Heart right ventricle (tissue), 16 donors: ENCODE measurements around the gene SLC35D3. TPM values are rescaled to one million over a fixed set of nuclear protein-coding genes. Genes with fewer than 3 reads are reported as not detected.
A peak's percentile ranks its signal among the peaks of the same experiment; 100 is the strongest.
"Not testable (repeated sequence)": the region's sequence is repeated elsewhere in the genome, so short reads cannot be mapped to it uniquely, and the experiment has no call there.

Experiments
- ATAC-seq, 8 donors: fragments of 200-7000 bp; cut with Tn5 transposase; one replicate each; pipeline ENCODE4 v1.9.1; 2020; ENCODE audit warnings: mild to moderate bottlenecking in 8 of 8, moderate library complexity in 8 of 8, moderate number of reproducible peaks in 1 of 8
- DNase-seq, 2 donors: peaks; one replicate each; pipeline ENCODE4 v3.0.0-alpha.2; 2020
- H3K27ac ChIP-seq, 10 donors: fragments of 200-600 bp; sonication (generic) in 2 of 10; one replicate each; pipeline versions ENCODE4 v1.5.0 to v1.8.0; 2020 to 2022; ENCODE audit warnings: mild to moderate bottlenecking in 3 of 10
- H3K27me3 ChIP-seq, 7 donors: fragments of 200-600 bp; one replicate each; pipeline ENCODE4 v1.8.0; 2021 to 2022; ENCODE audit warnings: mild to moderate bottlenecking in 2 of 7
- H3K36me3 ChIP-seq, 9 donors: fragments of 200-600 bp; sonication (generic) in 1 of 9; one replicate each; pipeline versions ENCODE4 v1.5.0 to v1.8.0; 2020 to 2022; ENCODE audit warnings: mild to moderate bottlenecking in 2 of 9
- H3K4me1 ChIP-seq, 9 donors: fragments of 200-600 bp; sonication (generic) in 1 of 9; one replicate each; pipeline versions ENCODE4 v1.5.0 to v1.8.0; 2020 to 2022; ENCODE audit warnings: mild to moderate bottlenecking in 4 of 9
- H3K4me3 ChIP-seq, 10 donors: fragments of 200-600 bp; sonication (generic) in 2 of 10; one replicate each; pipeline versions ENCODE4 v1.5.0 to v1.8.0; 2020 to 2022; ENCODE audit warnings: mild to moderate bottlenecking in 7 of 10, moderate library complexity in 2 of 10
- H3K9me3 ChIP-seq, 11 donors: fragments of 200-600 bp in 10 of 11; sonication (generic) in 2 of 11; one replicate each; pipeline versions ENCODE4 v1.5.0 to v1.8.0; 2013 to 2022; ENCODE audit warnings: mild to moderate bottlenecking in 2 of 11, control low read depth in 1 of 11, moderate library complexity in 1 of 11
- WGBS, 2 donors: extraction: QIAGEN DNeasy Blood & Tissue Kit; methylation state at CpG; one replicate each; pipeline ENCODE4 v1.1.7; 2013; ENCODE audit warnings: inconsistent platforms in 1 of 2; 5-methylcytosine and 5-hydroxymethylcytosine counted together
- intact Hi-C, 10 donors: fragments of 100-400 bp; cut with DNase I; formaldehyde crosslinking; loops; one replicate each; pipeline versions ENCODE4 v1.11.1 to v1.14.2; 2022
- long read RNA-seq, 3 donors: library from polyadenylated mRNA; unstranded; transcript quantifications; one replicate each; pipeline ENCODE4 v2.0.0, GENCODE V29; 2020 to 2021
- polyA plus RNA-seq, 2 donors: library from polyadenylated mRNA; stranded (reverse); fragments of 200-250 nt; gene quantifications; one replicate each; pipeline ENCODE4 v1.2.3, GENCODE V29; 2013
- total RNA-seq, 10 donors: library from RNA; stranded (reverse); fragmentation: NEBNext Ultra II Directional in 3 of 10; extraction: Animal tissue kit (Norgen Biotek cat#: 25700) in 3 of 10; gene quantifications; one replicate each; pipeline versions ENCODE4 v1.2.1 to v1.2.4, GENCODE V29; 2021 to 2023
- TF ChIP-seq, protein P1 (sequence below), 9 donors: fragments of 200-600 bp; sonication (generic) in 2 of 9; IDR thresholded peaks; one replicate each; pipeline versions ENCODE4 v1.5.0 to v1.8.0; 2021 to 2022; ENCODE audit warnings: antibody characterized with exemption in 9 of 9, mild to moderate bottlenecking in 5 of 9, moderate library complexity in 1 of 9
- donor health status: Arrhythmogenic right ventricular cardiomyopathy.
- donor health status: ischemic (EF 13 %, LVEDD 7.1; RV severe dilation, severe dysfunction).
- donor health status: healthy with polysubstance abuse.
- donor health status: DM: no; HTN: yes; CAD: no.
- donor health status: DM: no; HTN: no; CAD: no.
- donor health status: ischemic (EF 25% LVEDD 6.9; RV normal size, moderate dysfunction).
- donor health status: ischemic (EF 25% LVEDD 5.7; RV mildly dilated, moderate dysfunction).
- donor health status: healthy.
- donor health status: DM: yes; HTN: yes; CAD: no.
- donor health status: Ischemic cardiomyopathy.
- donor health status: ischemic (EF 35%, LVEDD 5.7; RV mildly dilated, moderate dysfunction).
- donor health status: nonischemic (EF 11% LVEDD 7.7; RV severe dilation, severe dysfunction).
- donor health status: DM: yes; HTN: yes; CAD: no.
- donor health status: PGD.
- donor health status: ischemic (EF 29% LVEDD 5.4; RV normal size, mild dysfunction).
- donor health status: nonischemic (EF 23%, LVEDD 6.1; RV moderate dilation, normal function).

Gene SLC35D3
- total RNA-seq (not detected), polyA plus RNA-seq (under 1 TPM in 1 of 2 donors, not detected in 1; 0.04 TPM)
- long read RNA-seq, donor 1: 0 reads
- long read RNA-seq, donor 2: 0 reads
- long read RNA-seq, donor 3: 0 reads

DNA sequence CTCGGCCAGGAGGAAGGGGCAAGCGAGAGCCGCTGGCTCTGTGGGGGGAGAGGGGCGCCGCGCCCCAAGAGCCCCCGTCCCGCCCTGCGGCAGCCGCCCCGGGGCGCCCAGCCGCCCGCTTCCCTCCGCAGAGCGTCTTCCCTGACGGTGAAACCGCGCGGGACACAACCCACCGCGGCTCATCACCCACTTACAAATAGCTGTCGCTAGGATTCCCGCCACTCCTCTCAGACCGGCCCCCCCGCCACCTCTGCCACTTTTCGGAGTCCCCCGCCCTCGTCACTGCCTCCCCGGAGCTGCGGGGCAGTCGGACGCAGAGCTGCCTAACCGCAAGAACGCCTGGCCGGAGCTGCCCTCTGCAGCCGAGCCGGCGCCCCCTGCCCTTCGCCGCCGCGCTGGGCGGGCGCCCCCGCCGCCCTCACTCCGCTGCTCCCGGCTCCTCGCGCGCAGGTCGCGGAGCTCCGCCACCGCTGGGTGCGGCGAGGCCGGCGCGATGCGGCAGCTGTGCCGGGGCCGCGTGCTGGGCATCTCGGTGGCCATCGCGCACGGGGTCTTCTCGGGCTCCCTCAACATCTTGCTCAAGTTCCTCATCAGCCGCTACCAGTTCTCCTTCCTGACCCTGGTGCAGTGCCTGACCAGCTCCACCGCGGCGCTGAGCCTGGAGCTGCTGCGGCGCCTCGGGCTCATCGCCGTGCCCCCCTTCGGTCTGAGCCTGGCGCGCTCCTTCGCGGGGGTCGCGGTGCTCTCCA, at the start of gene SLC35D3:
Gene SLC35D3 (plus strand): TSS at position 366 of the 749 bp plus-strand sequence. CDS start 128 bp downstream, at position 494.
- DNase-seq: peak in 1 of 2 donors; percentile 14
- TF ChIP-seq, protein P1, sequence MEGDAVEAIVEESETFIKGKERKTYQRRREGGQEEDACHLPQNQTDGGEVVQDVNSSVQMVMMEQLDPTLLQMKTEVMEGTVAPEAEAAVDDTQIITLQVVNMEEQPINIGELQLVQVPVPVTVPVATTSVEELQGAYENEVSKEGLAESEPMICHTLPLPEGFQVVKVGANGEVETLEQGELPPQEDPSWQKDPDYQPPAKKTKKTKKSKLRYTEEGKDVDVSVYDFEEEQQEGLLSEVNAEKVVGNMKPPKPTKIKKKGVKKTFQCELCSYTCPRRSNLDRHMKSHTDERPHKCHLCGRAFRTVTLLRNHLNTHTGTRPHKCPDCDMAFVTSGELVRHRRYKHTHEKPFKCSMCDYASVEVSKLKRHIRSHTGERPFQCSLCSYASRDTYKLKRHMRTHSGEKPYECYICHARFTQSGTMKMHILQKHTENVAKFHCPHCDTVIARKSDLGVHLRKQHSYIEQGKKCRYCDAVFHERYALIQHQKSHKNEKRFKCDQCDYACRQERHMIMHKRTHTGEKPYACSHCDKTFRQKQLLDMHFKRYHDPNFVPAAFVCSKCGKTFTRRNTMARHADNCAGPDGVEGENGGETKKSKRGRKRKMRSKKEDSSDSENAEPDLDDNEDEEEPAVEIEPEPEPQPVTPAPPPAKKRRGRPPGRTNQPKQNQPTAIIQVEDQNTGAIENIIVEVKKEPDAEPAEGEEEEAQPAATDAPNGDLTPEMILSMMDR (IDR thresholded peaks at IDR 0.05): no peak
- no peaks in the 10 kb centered on the region for H3K9me3 ChIP-seq
- WGBS, 2 donors: 1% methylated on average over 83 to 86 of the region's 86 CpGs
- H3K4me1 ChIP-seq: peaks cover 0 to 38% (median 33%) of the 10 kb centered on the region in 9 donors
- H3K27ac ChIP-seq: no peak within 1 kb of the TSS
- H3K36me3 ChIP-seq: peaks cover 0 to under 1% (median 0%) of the 10 kb centered on the region in 9 donors
- intact Hi-C loops: no loop called here
- peak within 1 kb of the TSS; percentile 36 to 59 (median 52) for H3K4me3 ChIP-seq
- peak in 3 of 8 donors; percentile 21 to 31 (median 27) for ATAC-seq
- peaks cover 16 to 79% (median 57%) of the 10 kb centered on the region in 7 donors for H3K27me3 ChIP-seq

DNA sequence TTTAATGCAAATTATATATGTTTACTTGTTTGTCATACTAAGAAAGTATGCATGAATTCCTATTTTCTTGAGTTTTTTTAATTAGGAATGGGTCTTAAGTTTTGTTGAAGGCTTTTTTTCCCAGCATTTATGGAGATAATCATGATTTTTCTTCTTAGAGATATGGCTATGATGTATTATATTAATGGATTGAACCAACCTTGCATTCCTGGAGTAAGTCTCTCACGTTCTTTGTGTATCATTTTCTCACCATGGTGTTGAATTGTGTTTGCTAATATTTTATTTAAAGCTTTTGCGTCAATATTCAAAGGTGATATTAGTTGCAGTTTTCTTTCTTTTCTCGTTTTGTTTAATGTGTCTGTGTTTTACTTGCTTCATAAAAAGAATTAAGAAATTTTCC, 48.4 kb upstream of the SLC35D3 start:
- Histone ChIP-seq H3K27me3 (no peaks in the 10 kb centered on the region), H3K9me3 (peaks cover 0 to 54% (median 19%) of the 10 kb centered on the region in 11 donors), H3K4me1 (no peaks in the 10 kb centered on the region), H3K27ac (no peak overlapping the region), H3K4me3 (no peak overlapping the region), H3K36me3 (peaks cover 0 to 56% (median 20%) of the 10 kb centered on the region in 9 donors)
- ATAC-seq (no peak), DNase-seq (no peak)
- intact Hi-C loops: no loop called here
- 81 to 95% methylated on average over 3 of the region's 3 CpGs for WGBS, 2 donors
- TF ChIP-seq, protein P1 (IDR thresholded peaks at IDR 0.05): no peak

DNA sequence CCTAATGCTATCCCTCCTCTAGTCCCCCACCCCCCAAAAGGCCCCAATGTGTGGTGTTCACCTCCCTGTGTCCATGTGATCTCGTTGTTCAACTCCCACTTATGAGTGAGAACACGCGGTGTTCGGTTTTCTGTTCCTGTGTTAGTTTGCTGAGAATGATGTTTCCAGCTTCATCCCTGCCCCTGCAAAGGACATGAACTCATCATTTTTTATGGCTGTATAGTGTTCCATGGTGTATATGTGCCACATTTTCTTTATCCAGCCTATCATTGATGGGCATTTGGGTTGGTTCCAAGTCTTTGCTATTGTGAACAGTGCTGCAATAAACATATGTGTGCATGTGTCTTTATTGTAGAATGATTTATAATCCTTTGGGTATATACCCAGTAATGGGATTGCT, 45.6 kb upstream of the SLC35D3 start:
- H3K9me3 ChIP-seq: peaks cover 0 to 54% (median 19%) of the 10 kb centered on the region in 11 donors
- intact Hi-C loops, ATAC-seq: not testable (repeated sequence)

DNA sequence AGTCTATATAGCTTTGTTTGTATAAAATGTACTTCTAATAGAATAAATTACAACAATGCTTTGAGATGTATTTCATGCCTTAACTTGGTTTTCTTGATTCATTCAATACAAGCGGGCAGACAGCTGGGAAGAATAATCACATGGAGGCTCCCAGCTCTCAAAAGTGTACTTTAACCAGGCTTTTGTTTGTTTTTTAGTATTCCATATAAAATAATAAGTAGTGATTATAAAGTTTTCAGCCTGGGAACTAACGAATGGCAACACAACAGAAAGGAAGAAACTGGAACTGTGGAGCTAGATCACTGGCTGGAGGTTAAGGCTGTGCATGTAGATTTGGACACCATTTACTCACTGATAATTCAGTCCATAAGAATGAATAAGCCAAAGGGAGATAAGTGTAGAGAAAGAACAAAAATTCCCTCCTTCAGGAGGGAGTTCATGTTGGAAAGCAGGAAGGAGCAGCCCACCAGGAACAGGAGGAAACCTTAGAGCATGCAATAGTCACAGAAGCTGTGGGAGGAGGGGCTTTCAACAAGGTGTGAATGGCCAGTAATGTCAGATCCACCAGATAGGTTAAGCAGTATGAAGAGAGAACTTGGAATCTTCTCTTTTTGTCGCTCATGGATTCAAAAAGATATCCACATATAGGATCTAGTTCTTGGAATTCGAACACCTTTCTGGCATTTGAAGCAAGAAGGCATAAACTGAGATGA, 41.2 kb upstream of the SLC35D3 start:
- TF ChIP-seq, protein P1 (IDR thresholded peaks at IDR 0.05): no peak
- Histone ChIP-seq H3K9me3 (peaks cover 0 to 19% (median 0%) of the 10 kb centered on the region in 11 donors), H3K4me1 (no peaks in the 10 kb centered on the region), H3K27me3 (no peaks in the 10 kb centered on the region), H3K36me3 (no peaks in the 10 kb centered on the region), H3K27ac (no peak overlapping the region), H3K4me3 (no peak overlapping the region)
- WGBS, 2 donors: 78 to 97% methylated on average over 4 of the region's 4 CpGs
- DNase-seq (no peak), ATAC-seq (no peak)
- intact Hi-C loops: no loop called here

More for the DNA sequence above, 45.6 kb upstream of the SLC35D3 start:
- H3K27ac ChIP-seq, H3K4me1 ChIP-seq, H3K27me3 ChIP-seq, DNase-seq, H3K4me3 ChIP-seq: not testable (repeated sequence)
- 96 to 98% methylated on average over 4 of the region's 4 CpGs for WGBS, 2 donors
- H3K36me3 ChIP-seq: peaks cover 0 to 38% (median 17%) of the 10 kb centered on the region in 9 donors
